NCI-H1048 (cell line): ENCODE results near the gene BCL2L12.
A peak's percentile ranks its signal among the peaks of the same experiment; 100 is the strongest.

Experiments used
- DNase-seq: peaks from one replicate; lab custom pipeline; 2025; lab: John Stamatoyannopoulos, UW

The BCL2L12 gene

GRCh38 chr19:49685845-49686332 lies 20.2 kb downstream of the BCL2L12 start:
- DNase-seq = no peak

- DNase-seq = no peak
Measured at GRCh38 chr19:49686503-49687088, 20.9 kb downstream of the BCL2L12 start.

DNA sequence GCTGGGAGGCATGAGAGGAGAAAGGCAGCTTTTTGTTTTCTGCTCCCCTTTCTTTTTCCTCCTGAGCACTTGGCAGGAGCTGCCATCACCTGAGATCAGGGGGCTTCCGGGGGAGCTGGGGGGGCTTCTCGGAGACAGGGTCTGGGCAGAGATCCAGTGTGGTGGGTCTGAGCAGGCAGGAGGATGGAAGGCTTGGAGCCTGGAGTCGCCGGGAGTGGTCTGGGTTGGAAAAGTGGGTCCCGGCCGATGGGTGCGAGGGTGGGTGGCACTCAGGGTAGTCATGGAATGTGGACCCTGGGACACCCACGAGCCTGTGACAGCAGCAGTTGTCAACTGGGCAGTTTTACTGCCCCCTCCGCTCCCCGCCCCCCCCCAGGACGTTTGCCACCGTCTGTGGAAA lies 21.4 kb downstream of the BCL2L12 start:
- no peak for DNase-seq

DNA sequence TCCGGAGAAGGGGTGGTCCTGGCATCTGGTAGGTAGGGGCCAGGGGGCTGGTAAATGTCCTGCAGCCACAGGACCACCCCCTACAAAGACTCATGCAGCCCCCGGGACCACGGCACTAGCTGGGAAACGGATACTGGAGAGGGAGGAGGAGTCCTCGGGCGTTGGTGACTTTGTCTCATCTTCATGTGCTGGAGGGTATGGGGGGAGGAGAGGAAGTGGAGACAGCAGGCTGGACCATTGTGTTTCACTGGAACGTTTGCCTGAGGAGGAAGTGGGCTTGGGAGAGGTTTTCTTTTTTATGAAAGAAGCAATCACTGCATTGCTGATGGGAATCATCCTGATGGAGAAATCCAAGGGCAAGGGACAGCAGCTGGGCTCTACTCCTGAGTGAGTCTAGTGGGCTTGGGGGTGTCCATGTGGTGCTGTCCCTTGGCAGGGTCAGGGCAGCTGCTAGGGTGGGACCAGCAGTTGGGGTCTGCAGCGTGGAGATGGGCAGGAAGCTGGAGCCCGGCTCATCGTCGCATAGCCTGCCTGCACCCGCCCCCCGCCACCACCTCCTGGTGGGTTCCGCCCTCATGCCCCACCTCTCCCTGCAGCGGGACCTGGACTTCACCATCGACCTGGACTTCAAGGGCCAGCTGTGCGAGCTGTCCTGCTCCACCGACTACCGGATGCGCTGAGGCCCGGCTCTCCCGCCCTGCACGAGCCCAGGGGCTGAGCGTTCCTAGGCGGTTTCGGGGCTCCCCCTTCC lies 22.0 kb downstream of the BCL2L12 start:
- DNase-seq = no peak

GRCh38 chr19:49688531-49689132 lies 22.9 kb downstream of the BCL2L12 start:
- no peak for DNase-seq

DNA sequence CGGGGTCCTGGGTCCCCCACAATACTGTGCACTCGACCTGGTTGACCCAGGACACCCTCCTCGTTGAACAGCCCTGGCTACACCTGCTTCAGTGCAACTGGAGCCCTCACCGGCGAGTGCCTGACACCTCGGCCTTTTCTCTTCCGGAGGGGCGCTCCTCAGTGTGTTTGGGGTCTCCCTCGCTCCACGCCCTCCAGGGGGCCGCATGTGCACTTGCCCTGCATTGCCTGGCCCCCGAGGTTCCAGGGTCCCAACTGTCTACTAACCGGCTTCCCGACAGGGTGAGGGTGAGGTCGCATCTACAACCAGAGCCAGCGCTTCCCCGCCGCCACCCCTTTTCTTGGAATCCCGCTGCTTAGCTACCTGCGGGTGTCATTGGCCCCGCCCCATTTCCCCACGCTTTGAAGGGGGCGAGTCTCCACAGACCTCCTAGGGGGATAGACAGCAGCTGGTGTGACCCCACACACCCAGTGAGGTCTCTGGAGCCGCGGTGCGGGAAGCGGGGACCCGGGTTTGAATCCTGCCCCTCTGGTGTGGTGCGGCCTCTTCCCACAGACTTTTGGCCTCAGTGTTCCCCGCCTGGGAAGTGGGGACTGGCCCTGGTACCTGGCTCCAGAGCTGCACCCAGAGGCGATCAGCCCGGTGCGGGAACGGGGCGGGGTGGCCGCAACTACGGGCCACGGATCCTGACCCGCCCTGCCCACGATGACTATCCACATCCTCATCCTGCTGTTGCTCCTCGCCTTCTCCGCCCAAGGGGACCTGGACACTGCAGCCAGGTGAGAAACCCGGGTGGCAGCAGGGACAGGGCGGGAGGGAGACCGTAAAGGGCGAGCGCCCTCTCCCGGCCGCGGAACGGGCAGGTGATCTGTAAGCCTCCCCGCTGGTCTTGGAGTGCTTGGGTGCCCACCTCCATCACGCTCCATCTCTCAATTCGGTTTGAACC lies 23.7 kb downstream of the BCL2L12 start, which contains the start of gene ADM5:
TSS of gene ADM5 (plus strand) at position 462 of the 946 bp plus-strand sequence. CDS start at position 706, 244 bp downstream.
- no peak for DNase-seq

DNA sequence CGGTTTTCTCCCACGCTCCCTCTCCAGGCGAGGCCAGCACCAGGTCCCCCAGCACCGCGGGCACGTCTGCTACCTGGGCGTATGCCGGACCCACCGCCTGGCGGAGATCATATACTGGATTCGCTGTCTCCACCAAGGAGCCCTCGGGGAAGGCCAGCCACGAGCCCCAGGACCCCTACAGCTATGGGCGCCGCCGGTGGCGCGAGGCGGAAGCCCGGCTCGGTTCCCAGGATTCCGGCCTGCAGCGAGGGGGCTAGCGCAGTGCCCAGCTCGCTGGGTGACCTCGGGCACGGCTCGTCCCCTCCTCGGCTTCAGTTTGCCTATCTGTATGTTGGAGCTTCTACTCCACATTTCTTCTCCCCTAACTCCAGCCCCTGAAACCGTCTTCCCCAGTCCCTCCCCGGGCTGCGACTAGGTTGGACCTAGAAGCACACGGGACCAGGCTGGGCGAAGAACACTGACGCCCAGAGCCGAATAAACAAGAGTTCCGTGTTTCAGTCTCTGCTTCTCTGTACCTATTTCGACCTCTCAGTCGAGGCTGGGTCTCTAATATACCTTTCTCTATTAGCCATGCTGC lies 24.4 kb downstream of the BCL2L12 start:
- DNase-seq = no peak

DNA sequence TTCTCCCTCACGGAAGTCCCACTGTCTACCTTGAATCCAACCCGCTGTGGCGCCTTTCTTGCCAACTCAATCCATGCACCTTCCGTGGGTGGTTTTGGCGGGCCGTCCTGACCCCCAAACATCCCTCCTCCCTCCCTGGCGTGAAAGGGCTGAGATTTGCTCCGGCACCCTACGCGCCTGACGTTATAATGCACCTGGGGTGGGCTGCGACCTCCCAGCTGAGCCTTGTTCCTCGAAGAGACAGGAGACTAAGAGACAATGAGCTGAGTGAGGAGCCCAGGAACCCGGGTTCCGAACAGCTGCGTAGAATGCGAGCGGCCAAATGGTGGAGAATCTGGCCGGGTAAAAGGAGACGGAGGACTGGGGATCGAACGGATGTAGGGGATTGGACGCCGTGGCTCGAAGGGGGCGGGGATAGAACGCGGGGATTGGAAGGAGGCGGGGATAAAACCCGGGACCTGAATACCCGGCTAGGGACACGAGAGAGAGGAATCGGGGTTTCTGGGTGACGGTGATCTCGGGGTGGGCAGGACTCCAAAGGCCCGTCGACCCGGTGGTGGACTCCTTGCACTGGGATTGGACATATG lies 25.0 kb downstream of the BCL2L12 start, which contains the start of gene CPT1C:
TSS of gene CPT1C (plus strand) at position 461 of the 587 bp plus-strand sequence. CDS start 1,137 bp downstream, outside the sequence.
- peak; percentile 58 for DNase-seq

DNA sequence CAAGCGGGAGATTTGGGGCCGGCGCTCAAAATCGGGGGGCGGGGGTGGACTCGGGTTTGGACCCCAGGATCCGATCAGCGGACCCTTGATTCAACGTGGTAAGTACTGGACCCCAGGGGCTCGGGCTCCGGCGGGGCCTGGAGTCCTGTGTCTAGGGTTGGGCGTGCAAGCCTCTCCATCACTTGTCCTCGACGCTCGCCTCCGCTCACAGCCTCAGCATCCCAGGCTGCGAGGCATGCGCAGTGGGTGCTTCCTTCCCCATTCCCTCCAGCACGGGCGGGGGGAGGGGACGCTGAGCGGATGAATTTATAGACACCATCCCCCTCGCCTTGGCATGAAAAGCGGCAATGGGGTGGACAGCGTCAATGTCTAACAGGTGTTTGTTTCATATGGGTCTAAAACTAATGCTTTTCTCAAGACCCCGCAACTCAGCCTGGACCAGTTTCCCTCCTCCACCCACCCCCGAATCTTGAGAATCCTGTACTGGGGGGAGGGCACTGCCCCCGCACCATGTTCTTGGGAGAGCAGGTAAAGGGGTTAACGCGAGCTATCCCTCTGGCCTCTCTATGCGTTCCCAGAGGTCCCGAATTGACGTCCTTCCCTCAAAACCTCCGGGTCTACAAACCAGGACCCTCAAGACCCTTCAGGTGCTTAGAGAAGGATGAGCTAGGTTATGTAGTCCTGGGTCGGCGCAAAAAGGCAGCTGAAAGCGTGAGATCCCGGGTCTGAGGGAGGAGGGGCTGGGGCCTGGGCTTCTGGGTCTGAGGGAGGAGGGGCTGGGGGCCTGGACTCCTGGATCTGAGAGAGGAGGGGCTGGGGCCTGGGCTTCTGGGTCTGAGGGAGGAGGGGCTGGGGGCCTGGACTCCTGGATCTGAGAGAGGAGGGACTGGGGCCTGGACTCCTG lies 25.8 kb downstream of the BCL2L12 start:
- DNase-seq = peak; percentile 48

DNA sequence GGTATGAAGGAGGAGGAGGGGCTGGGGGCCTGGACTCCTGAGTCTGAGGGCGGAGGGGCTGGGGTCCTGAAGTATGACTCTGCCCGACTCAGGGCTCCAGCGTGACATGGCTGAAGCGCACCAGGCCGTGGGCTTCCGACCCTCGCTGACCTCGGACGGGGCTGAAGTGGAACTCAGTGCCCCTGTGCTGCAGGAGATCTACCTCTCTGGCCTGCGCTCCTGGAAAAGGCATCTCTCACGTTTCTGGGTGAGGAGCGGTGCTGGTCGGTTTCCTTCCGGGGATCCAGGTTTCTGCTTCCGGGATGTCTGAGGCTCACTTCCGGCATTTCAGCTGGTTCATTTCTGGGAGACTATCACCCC lies 26.4 kb downstream of the BCL2L12 start:
- no peak for DNase-seq

DNA sequence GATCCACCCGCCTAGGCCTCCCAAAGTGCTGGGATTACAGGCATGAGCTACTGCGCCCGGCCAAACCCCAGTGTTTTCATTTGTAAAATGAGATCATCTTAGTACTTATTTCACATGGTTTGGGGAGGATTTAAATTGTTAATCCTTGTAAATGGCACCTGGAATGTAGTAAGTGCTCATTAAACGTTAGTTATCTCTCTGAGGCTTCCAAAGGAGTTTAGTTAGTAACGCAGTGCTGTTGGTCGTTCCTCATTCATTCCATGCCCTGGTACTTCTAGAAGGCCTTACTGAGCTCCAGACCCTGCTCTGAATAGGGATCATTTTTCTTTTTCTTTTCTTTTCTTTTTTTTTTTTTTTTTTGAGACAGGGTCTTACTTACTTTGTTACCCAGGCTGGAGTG lies 30.4 kb downstream of the BCL2L12 start:
- no peak for DNase-seq

GRCh38 chr19:49696865-49697264 lies 31.1 kb downstream of the BCL2L12 start:
- DNase-seq = no peak

- no peak for DNase-seq
Measured at GRCh38 chr19:49699364-49699763, 33.6 kb downstream of the BCL2L12 start.

GRCh38 chr19:49700563-49700962 lies 34.8 kb downstream of the BCL2L12 start:
- no peak for DNase-seq

- no peak for DNase-seq
Measured at GRCh38 chr19:49701271-49701786, 35.6 kb downstream of the BCL2L12 start.

DNA sequence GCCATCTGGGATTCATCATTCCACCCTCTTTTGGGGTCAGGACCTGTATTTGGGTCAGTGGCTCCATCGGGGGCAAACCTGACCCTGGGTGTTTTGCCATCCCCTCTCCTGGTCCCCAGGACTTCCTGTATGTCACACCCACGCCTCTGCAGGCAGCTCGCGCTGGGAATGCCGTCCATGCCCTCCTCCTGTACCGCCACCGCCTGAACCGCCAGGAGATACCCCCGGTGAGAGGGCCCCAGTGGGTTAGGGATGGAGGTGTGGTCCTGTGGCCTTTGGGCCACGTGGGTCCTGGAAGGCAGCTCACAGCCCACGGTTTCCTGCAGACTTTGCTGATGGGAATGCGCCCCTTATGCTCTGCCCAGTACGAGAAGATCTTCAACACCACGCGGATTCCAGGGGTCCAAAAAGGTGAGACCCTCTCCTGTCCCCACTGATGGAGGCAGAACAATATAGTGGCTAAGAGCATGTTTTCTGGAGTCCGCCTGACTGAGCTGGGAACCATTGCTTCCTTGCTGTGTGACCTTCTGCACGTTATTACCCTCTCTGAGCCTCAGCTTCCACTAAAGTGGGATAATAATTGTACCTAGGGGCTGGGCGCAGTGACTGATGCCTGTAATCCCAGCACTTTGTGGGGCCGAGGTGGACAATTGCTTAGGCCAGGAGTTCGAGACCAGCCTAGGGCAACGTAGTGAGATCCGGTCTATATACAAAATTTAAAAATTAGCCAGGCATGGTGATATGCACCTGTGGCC lies 39.3 kb downstream of the BCL2L12 start:
- no peak for DNase-seq

DNA sequence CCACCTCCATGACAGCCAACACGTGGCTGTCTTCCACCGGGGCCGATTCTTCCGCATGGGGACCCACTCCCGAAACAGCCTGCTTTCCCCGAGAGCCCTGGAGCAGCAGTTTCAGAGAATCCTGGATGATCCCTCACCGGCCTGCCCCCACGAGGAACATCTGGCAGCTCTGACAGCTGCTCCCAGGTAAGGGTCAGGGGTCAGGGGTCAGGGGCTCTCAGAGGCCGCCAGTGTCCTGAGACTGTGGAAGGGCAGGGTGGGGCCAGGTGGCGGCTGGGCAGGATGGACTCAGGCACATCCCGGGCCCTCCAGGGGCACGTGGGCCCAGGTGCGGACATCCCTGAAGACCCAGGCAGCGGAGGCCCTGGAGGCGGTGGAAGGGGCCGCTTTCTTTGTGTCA lies 40.2 kb downstream of the BCL2L12 start:
- DNase-seq = no peak

- no peak for DNase-seq
Measured at GRCh38 chr19:49710372-49710951, 44.7 kb downstream of the BCL2L12 start.

- peak; percentile 24 for DNase-seq
Measured at GRCh38 chr19:49712397-49712859, 46.7 kb downstream of the BCL2L12 start.
